NOMO-1 treated with dmso at 0.1 percent for 144 hours (cell line): ENCODE data around the gene DDX56.
A peak's percentile ranks its signal among the peaks of the same experiment; 100 is the strongest.
"Not testable (repeated sequence)": the region's sequence is repeated elsewhere in the genome, so short reads cannot be mapped to it uniquely, and the experiment has no call there.

ENCODE experiments used
- DNase-seq: peaks from one replicate; lab custom pipeline; 2025; ENCODE audit not compliant: unreplicated experiment; lab: John Stamatoyannopoulos, UW

DDX56 gene

DNA sequence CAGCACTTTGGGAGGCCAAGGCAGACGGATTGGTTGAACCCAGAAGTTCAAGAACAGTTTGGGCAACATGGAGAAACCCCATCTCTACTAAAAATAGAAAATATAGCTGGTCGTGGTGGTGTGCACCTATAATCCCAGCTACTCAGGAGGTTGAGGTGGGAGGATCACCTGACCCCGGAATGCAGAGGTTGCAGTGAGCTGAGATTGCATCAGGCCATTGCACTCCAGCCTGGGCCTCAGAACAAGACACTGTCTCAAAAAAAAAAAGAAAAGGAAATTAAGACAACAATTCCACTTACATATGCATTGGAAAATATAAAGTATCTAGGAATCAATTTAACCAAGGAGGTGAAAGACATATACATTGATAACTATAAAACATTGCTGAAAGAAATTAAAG lies 25.5 kb upstream of the DDX56 start:
- DNase-seq: no peak

DNA sequence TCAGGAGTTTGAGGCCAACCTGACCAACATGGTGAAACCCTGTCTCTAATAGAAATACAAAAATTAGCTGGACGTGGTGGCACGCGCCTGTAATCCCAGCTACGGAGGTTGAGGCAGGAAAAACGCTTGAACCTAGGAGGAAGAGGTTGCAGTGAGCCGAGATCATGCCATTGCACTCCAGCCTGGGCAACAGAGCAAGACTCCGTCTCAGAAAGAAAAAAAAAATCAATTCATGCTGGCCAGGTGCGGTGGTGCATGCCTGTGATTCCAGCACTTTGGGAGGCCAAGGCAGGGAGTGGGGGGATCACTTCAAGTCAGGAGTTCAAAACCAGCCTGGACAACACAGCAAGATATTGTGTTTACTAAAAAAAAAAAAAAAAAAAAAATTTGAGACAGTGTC lies 23.5 kb upstream of the DDX56 start:
- not testable (repeated sequence) for DNase-seq

DNA sequence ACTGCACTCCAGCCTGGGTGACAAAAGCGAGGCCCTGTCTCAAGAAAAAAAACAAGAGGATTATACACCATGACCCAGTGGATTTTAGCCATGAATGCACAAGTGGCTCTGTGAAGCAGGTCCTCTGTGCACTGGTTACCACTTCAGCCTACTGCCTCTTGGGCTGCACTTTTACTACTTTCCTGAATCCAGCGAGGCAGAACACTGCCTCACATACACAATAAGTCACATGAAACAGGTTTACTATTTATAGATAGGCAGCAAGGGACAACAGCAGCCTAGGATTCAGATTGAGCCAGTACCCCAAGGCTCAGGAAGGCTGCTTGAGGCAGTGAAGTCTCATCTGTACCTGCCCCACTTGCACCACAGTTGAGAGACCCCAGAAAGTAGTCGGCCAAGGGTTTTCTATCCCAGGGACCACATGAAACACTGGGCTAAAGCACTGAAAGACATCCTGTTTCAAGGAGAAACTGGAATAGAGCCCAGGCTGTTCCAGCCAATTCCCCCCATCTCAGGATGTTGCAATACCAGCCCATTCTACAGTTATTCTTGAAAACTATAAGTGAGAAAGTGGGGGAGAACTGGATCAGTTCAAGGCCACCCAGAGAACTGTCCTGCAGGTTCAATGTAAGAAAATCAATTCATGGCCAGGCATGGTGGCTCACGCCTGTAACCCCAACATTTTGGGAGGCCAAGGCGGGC lies 22.4 kb upstream of the DDX56 start:
- no peak for DNase-seq

DNA sequence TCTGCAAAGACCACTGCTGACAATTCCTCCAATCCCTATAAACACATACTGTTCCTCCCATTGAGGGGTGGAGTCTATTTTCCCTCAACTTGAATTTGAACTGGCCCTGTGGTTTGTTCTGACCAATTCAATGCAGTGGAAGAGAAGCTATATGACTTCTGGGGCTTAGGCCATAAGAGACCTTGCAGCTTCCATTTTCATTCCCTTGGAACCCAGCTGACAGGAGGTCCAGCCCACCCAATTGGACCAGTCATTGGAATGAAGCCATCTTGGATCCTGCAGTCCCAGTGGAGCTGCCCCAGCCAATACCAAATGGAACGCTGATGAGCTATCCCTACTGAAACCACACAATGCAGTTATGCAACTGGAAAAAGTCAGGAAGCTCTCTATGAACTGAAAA lies 17.2 kb upstream of the DDX56 start:
- no peak for DNase-seq

DNA sequence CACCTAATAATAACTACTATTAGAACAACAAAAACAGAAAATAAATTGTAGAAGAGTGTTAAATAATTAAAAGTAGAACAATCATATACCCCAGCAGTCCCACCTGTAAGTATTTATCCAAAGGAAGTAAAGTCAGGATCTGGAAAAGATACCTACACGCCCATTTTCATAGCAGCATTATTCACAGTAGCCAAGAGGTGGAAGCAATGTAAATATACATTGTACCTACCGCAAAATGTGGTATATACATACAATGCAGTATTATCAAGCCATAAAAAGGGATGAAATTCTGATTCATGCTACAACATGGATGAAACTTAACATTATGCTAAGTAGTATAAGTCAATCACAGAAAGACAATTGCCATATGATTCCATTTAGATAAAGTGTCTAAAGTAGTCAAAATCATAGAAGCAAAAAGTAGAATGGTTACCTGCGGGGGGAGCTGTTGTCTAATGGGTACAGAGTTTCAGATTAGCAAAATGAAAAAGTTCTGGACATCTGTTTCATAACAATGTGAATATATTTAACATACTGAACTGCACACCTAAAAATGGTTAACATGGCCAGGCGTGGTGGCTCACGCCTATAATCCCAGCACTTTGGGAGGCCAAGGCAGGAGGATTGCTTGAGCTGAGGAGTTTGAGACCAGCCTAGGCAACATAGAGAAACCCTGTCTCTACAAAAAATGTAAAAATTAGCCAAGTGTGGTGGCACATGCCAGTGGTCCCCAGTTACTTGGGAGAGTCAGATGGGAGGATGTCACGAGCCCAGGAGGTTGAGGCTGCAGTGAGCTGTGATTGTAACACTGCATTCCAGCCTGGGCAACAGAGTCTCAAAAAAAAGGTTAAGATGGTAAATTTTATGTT lies 14.4 kb upstream of the DDX56 start:
- DNase-seq: peak; percentile 41

DNA sequence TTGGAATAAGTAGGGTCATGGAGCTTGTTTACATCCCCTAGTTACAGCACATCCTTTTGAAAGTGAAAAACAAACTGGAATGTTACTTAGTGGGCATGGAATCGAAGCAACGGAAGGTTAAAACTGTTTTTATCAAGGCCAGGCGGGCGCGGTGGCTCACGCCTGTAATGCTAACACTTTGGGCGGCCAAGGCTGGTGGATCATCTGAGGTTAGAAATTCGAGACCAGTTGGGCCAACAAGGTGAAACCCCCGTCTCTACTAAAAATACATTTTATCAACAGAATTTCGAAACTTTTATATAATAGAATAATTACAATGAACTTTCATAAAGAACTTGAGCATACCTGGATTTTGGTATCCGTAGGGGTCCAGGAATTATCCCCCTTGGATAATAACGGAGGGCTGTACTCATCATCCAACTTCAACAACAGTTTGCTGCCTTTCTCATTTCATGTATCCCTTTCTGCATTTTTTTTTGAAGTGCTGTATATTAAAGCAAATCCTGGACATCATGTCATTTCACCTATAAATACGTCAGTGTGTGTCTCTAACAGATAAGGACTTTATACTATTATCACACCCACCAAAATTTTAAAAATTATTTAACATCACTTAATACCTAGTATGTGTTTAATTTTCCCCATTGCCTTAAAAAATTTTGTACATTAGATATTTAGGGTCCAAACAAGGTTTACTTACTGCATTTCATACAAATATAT lies 9.6 kb upstream of the DDX56 start:
- DNase-seq: no peak

DNA sequence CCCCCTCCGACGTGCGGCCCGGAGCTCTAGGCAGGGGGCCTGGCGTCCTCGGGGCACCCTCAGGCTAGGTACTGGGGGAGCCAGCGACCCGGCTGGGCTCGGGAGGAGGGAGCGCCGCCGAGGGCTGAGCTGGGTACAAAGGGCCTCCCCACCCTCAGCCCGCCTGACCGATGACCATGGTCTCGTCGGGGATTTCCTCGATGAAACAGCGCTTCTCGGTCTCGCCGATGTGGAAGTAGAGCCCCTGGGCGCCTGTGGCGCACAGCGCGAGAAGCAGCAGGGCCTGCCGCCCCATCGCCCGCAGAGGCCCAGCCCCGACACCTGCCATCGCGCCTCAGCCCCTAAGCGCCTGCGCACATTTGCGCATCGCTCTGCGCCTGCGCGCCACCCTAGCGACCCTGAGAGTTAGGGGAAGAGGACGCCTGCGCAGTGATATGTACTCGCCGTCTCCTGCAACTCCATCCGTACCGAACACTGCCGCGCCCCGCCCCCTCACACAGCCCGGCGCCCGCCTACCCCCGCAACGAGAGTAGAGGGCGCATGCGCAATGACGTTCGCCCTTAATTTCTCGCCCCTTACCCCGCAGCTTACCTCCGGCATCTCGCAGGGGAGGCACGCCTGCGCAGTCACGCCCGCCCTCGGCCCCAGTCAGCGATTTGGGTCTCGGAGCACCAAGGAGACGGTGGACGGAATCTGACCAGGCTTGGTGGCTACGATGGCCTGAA lies 8.3 kb upstream of the DDX56 start, which contains the start of gene TMED4:
Gene TMED4 (minus strand): TSS at position 353 of the 725 bp plus-strand sequence. CDS start 25 bp downstream, at position 328.
- DNase-seq: peak; percentile 97

DNA sequence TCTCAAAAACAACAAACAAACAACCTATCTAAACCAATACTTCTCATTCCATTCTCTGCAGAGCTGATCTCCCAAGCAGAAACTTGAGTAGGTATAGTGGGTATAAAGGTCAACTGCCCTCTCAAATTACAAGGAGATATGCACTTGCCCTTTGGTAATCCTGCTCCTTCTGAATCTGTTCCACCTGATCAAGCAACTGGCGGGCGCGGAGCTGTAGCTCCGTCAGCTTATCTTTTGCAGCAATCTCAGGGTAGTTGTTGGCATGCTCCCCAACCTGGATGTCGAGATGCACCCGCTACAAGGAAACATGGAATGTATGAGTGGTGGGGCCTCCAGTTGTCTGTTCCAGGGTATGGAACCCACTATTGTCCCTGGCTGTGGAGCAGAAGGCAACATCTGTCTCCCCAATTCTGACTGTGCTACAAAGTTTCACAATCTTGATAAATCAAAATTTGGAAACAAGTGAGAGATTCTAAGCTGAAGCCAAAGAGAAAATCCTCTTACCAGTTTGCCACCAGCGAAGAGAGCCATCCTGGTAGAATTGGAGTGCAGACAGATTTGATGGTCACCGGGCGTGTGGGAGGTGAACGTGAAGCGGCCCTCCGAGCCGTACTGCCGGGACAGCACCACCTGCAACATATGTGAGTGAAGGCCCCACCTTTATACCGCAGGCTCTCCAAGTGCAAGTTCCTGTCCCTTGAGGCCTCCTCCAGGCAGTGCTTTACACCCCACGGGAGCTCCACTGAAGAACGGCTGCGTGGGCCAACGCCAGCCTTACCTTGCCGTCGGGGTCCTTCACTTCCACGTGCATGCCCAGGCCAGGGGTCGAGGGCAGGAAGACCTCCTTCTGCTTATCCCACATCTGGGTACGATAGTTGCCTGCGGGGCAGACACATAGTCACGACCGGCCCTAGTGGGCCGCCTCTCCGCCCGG lies 7.5 kb upstream of the DDX56 start:
- no peak for DNase-seq

DNA sequence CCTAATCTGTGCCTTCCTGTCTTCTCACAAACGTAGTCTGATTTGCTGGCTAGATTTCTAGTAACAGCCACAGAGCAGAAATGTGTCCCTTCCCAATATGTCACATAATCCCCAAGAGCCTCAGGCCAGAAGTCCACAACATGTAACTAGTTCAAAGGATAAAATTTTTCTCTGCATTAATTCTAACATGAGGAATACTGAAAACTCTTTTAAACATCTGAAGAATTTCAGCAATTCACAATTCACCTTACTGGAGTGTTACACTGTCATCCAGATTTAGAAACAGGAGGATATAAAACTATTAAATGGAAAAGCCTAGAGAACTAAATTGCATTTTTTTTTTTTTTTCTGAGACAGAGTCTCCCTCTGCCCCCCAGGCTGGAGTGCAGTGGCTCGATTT lies 2.5 kb upstream of the DDX56 start:
- DNase-seq: no peak

DNA sequence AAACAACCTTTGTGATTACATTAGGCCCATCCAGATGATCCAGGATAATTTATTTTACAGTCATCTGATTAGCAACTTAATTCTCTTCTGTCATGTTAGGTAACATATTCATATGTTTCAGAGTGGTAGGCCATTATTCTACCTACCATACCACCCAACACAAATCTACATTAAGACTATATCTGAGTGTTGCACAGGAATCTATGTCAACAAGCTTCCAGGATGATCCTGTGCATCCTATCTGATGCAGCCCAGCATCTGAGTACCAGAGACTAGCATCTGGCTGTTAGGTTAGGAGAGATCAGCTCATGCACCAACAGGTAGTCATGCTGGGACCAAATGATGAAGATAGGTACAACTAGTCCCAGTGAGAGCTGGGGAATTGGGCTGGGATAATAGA lies 1.3 kb upstream of the DDX56 start:
- DNase-seq: no peak

DNA sequence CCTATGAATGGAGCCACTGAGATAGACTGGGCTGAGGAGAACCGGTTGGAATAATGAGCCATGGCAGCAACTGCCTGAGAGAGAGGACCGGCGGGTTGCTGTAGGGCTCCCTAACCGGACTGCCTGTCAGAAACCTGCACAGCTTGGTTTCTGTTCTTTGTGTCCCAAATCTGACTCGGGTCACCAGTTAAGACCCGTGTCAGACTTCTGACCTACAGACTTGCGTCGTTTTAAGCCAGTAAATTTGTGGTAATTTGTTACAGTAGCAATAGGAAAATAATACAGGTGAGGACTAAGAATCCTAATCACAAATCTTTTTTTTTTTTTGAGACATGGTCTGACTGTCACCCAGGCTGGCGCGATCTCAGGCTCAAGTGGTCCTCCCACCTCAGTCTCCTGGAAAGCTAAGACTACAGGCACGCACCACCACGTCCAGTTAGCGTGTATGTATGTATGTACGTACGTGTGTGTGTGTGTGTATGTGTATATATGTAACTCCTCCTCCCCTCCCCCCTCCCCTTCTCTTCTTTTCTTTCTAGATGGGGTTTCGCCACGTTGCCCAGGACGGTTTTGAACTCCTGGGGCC lies 672 bp upstream of the DDX56 start:
- DNase-seq: no peak

DNA sequence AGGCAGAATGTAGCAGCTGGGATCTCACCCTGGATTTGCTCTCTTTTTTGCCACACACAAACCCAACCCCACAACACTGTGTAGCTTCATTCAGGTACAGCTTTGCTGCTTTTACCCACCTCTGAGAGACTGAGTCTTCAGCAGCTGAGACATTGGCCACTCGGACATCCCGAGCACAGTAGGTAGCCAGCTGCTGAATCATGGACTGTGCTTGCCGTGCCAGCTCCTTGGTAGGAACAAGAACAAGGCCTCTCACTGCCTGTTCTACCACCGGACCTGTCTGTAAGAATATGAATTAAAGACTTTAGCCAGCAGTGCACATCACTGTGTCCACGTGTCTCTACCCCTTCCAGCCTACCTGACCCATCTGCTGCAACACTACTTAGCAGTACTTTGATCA lies 937 bp downstream of the DDX56 start:
- DNase-seq: no peak

DNA sequence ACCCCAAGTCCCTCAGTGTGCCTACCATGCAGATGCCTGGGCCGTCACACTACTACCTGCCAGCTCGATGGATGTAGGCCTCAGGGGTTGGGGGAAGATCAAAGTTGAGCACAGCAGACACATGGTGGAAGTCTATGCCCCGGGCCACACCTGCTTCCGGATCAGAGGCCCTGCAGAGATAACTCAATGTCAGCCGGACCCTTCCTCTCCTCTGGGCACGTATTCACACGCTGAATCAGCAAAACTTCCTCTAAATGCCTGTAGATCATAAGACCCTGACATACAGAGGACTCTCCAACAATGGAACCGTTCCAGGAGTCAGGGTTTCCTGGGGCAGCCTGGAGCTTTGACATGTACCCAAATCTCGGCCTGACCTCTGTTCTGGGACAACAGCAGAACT lies 3.7 kb downstream of the DDX56 start:
- DNase-seq: no peak

DNA sequence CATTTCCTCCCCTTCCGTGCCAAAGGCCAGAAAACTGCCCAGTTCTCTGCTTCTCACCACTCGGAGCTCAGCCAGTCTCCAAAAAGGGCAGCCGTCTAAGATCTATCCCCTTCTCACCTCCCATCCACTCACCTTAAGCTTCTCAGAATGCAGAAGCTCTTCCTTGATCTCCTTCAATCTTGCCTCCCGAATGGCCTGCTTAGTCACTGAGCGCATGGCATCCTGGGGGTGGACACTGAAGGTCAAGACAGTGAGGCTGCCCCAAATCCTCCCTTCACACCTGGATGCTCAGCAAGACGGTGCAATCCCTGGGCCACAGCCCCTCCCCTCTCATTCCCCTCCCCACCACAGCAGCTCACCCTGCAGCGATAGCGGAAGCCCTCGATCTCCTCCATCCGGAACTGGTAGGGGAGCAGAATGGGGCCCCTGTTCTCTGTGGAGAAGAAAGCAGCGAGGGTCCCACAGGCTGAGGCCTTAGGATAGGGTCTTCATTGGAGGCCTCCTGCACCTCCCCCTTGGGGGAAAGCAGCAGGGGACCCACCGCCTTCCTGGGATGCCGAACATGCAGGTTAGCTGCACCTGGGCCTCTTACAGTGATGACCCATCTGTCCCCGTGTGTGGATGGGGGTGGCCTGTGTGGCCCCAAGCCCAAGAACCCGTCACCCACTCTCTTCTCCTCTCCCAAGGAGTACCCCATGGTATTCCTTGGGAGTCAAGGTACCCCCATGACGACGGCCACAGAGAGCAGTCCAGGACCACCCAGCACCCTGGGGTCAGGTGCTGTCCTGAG lies 4.7 kb downstream of the DDX56 start:
- no peak for DNase-seq

DNA sequence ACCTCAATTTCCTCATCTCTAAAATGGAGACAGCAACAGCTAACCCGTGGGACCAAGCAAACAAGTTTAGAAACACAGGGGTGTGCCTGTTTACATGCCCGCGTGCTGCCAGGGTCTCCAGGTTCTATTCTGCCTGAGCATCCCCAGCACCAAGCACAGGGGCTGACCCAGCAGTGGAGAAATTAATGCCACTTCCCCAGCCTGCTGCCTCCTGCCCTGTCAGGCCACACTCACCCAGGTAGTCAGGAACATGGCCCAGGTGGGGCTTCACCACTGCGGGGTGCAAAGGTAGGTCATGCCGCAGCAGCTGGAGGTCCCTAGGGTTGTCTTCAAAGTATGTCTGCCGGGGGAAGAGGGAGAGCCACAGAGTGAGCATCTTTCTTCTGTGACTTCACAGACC lies 5.8 kb downstream of the DDX56 start:
- no peak for DNase-seq

DNA sequence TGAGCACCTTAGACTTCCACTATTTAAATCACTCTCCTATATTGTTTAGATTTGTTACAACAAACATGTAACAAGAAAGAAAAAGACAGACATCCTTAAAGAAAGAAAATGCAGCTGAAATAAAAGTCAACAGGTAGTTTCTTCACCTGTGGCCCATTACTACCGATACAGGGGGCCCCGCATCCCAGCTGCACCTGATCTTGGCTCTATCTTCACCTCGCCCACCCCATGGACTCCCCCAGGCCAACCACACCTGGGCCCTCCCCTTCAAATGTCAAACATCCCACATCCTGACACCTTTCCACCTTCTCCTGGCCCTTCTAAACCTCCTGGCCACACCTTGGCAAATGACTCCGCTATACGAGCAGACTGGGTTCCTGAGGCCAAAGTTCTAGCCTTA lies 7.0 kb downstream of the DDX56 start:
- no peak for DNase-seq

DNA sequence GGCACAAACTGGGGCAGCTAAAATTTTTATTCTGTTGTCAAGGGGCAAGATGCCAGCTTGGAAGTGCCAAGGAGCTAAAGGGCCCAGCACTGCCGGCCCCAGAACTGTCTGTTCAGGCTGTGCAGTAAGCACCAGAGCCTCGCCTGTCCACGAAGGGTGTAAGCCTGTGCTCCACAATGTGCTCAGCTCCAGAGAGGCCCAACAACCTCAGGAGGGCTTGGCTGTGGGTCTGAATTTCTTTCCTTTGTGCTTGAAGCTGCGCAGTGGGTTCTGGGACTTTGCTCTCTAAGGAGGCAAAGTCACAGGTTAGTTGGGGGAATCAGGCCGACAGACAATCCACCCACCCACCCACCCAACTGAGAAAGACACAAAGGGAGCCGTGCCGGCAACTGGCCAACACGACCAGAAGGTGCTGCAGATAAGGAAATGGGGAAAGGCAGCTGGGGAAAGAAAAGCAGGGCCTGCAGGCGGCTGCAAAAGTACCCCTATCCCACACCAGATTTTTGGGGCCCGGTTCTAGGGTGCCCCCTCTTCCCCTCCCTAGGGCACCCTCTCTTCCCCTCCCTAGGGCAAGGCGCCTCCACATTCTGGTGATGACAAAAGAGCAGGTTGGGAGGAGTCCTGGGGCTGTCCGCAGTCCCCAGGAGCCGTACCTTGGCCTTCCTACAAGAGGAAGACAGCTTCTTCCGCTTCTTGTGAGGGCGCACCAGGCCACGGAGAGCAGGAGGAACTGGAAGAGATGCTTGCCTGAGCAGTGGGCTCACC lies 7.7 kb downstream of the DDX56 start:
- no peak for DNase-seq
